Parathyroid adenoma (tissue), 2 donors: ENCODE data around the gene NDST1.

ENCODE experiments used
- H2AFZ ChIP-seq: fragments of 300-600 bp; sonication (generic); one replicate; pipeline ENCODE4 v1.7.0; 2017; ENCODE audit warnings: antibody characterized with exemption, mild to moderate bottlenecking
- H3K27ac ChIP-seq: fragments of 300-600 bp; sonication (generic); one replicate; pipeline ENCODE4 v1.7.0; 2017
- H3K27me3 ChIP-seq: fragments of 300-600 bp; sonication (generic); one replicate; pipeline ENCODE4 v1.7.0; 2017; ENCODE audit warnings: low read length; ENCODE audit not compliant: control insufficient read depth, insufficient read depth
- H3K36me3 ChIP-seq: fragments of 300-600 bp; sonication (generic); one replicate; pipeline ENCODE4 v1.7.0; 2017; ENCODE audit warnings: low read length; ENCODE audit not compliant: control insufficient read depth, insufficient read depth
- H3K4me1 ChIP-seq: fragments of 300-600 bp; sonication (generic); one replicate; pipeline ENCODE4 v1.7.0; 2017; ENCODE audit warnings: control low read depth
- H3K4me2 ChIP-seq: fragments of 300-600 bp; sonication (generic); one replicate; pipeline ENCODE4 v1.7.0; 2017; ENCODE audit warnings: low read length
- H3K4me3 ChIP-seq: fragments of 300-600 bp; sonication (generic); one replicate; pipeline ENCODE4 v1.7.0; 2017; ENCODE audit warnings: low read depth, low read length
- H3K79me2 ChIP-seq: fragments of 300-600 bp; sonication (generic); one replicate; pipeline ENCODE4 v1.7.0; 2017; ENCODE audit warnings: control low read depth
- H3K9ac ChIP-seq: fragments of 300-600 bp; sonication (generic); one replicate; pipeline ENCODE4 v1.7.0; 2017; ENCODE audit warnings: mild to moderate bottlenecking
- H3K9me3 ChIP-seq: fragments of 300-600 bp; sonication (generic); one replicate; pipeline ENCODE4 v1.7.0; 2017; ENCODE audit warnings: low read length; ENCODE audit not compliant: control insufficient read depth
- TF ChIP-seq, protein P1 (sequence below): fragments of 300-600 bp; sonication (generic); IDR thresholded peaks from one replicate; pipeline ENCODE4 v1.7.0; 2017; ENCODE audit warnings: antibody characterized with exemption, mild to moderate bottlenecking
- donor health status: primary hyperparathyroidism.

Gene NDST1

DNA sequence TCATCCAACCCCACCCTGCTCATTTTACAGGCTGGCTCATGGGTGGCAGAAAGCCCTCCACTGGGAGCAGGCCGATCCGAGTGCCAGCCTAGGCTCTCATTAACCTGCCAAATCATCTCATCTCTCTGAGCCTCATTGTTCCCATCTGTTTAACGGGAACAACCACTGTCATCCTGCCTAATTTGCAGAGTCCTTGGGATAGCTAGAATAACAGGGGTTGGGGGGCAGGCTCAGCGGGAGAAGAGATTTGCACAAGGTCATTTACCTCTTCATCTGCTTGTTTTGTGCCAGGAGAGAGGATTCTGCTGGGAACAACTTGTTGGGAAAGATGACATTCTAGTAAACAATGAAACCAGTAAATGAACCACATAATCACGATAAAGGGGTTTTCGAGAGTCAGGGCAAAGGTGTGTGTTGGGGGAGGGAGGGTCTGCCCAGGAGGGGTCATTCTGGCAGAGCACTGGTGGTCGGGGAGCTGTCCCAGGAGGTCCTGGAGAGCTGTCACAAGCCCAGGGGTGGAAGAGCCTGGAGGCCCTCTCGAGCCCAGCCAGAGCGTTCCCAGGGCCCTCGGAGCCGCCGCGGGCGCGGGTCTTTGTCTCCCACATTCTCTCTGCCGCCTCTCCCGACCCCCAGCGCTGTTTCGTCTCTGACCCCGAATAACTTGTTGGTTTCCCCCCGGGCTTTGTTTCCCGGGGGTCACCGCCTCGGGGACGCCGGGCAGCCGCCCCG, 22.8 kb upstream of the NDST1 start:
- TF ChIP-seq, protein P1, sequence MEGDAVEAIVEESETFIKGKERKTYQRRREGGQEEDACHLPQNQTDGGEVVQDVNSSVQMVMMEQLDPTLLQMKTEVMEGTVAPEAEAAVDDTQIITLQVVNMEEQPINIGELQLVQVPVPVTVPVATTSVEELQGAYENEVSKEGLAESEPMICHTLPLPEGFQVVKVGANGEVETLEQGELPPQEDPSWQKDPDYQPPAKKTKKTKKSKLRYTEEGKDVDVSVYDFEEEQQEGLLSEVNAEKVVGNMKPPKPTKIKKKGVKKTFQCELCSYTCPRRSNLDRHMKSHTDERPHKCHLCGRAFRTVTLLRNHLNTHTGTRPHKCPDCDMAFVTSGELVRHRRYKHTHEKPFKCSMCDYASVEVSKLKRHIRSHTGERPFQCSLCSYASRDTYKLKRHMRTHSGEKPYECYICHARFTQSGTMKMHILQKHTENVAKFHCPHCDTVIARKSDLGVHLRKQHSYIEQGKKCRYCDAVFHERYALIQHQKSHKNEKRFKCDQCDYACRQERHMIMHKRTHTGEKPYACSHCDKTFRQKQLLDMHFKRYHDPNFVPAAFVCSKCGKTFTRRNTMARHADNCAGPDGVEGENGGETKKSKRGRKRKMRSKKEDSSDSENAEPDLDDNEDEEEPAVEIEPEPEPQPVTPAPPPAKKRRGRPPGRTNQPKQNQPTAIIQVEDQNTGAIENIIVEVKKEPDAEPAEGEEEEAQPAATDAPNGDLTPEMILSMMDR = no peak
- Histone ChIP-seq H3K36me3 (no peaks in the 10 kb centered on the region), H3K9me3 (no peaks in the 10 kb centered on the region), H3K4me2 (peak overlapping the region; percentile 96), H3K79me2 (peaks cover 4% of the 10 kb centered on the region), H3K9ac (peak overlapping the region; percentile 71), H3K4me1 (peaks cover 17% of the 10 kb centered on the region), H3K27ac (peak overlapping the region; percentile 70), H3K27me3 (no peaks in the 10 kb centered on the region), H2AFZ (peak overlapping the region; percentile 85), H3K4me3 (peak overlapping the region; percentile 78)

DNA sequence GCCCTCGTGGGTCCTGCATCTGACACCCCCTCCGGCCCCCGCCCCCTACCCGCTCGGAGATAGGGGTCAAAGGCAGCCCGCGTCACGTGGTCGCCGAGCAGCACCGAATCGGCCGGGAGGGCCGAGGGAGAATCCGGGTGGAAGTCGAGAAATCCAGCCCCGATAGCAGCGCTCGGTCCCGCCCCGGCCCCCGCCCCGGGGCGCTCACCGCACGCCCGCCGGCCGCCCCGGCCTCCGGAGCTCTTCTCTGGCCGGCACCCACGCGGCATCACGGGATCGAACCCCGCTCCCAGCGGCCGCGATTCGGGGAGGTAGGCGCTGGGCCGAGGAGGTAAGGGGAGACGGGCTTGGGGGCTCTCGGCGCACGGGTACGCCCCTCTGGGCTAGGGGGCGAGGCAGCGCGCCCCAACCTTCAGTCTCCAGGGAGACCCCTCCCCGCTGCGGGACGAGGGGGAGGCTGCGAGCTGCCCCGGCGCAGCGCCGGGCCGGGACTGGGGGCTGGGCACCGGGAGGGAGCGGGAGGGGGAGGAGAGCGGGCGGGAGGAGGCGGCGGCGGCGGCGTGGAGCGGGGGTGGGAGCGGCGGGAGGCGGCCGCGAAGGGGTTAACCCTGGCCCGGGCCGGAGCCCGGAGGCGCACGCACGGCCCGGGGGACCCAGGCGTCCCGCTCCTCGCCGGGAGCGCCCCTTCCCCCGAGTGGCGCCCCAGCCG, 22.1 kb upstream of the NDST1 start:
- TF ChIP-seq, protein P1 = no peak
- Histone ChIP-seq H2AFZ (peak overlapping the region; percentile 85), H3K4me2 (peak overlapping the region; percentile 96), H3K4me1 (peaks cover 18% of the 10 kb centered on the region), H3K36me3 (no peaks in the 10 kb centered on the region), H3K27me3 (no peaks in the 10 kb centered on the region), H3K4me3 (peak overlapping the region; percentile 78), H3K79me2 (peaks cover 4% of the 10 kb centered on the region), H3K27ac (peak overlapping the region; percentile 70), H3K9me3 (no peaks in the 10 kb centered on the region), H3K9ac (peak overlapping the region; percentile 71)

DNA sequence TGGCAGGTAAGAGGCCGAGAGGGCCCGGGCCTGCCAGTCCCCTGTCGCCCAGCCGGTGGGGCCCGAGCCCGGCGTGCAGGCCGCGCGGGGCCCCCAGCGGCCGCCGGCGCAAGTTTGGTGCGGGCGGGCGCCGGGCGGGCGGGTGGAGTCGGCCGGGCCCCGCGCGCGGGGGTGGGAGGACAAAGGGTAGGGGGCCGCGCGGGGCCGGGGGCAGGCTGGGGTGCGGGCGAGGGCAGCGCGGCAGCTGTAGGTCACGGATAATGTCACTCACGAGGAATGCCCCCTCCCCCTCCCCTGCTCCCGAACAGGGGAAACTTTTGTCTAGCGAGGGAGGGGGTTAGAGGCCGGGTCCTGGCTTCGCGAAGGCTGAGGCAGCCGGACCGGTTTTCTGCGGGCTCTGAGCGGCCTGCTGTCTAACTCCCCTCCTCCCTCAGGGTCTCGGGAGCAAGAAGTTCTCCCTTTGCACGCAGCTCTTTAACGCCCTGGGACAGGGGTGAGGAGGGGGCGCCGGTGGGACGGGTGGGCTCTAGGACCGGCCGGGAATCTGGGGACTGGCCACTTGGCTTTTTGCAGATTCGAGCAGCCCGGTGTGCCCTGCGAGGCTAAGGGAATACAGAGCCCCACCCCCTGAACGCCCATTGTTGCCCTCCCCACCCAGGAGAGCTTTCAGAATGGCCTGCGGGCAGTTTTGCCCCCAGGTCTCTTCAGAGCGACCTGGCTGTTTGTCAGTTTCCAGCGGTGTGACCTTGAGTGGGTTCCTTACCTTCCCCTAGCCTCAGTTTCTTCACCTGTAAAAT, 21.3 kb upstream of the NDST1 start:
- TF ChIP-seq, protein P1 = no peak
- Histone ChIP-seq H2AFZ (peak overlapping the region; percentile 65), H3K4me3 (peak overlapping the region; percentile 78), H3K27me3 (no peaks in the 10 kb centered on the region), H3K9ac (no peak overlapping the region), H3K36me3 (no peaks in the 10 kb centered on the region), H3K79me2 (peaks cover 5% of the 10 kb centered on the region), H3K9me3 (no peaks in the 10 kb centered on the region), H3K4me1 (peaks cover 24% of the 10 kb centered on the region), H3K27ac (peak overlapping the region; percentile 8), H3K4me2 (peak overlapping the region; percentile 96)

DNA sequence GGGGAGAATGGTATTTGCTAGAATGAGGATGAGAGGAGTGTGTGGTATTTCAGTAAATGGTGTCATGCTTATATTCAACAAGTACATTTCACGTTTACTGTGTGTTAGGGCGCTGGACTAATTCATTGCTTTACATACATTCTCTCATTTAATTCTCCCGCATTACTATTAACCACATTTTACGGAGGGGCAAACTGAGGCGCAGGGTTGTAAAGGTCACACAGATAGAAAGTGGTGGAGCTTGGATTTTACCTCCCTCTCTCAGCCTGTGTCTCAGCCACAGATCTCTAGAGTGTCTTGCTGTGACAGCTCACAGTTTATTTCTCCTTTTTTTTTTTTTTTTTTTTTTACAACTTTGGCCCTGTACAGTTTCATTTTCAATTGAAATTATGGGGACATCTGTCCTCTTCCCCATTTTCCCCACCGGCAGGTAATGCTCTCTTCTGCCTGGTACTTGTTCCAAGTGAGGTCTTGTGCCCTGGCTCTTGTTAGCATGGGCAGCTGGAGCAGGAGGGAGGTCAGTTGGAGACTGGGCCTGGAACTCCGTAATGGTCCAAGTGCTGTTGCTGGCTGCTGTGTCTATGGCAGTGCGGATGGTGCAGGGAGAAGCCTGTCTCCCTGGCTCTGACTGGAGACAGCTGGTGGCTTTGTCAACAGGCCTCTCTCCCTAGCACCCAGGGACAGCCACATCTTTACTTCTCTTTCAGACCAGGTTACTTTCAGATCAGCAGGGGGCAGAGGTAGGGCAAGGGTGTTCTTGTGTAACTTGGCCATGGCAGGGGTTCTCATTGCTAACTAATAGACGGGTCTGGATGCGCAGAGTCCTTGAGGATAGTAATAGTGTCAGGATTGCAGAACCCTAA, 20.5 kb upstream of the NDST1 start:
- peak overlapping the region; percentile 80 for H3K4me2 ChIP-seq
- no peaks in the 10 kb centered on the region for H3K27me3 ChIP-seq
- H3K9ac ChIP-seq = no peak overlapping the region
- peak overlapping the region; percentile 78 for H3K4me3 ChIP-seq
- H3K9me3 ChIP-seq = no peaks in the 10 kb centered on the region
- TF ChIP-seq, protein P1 = peak; percentile 18
- no peaks in the 10 kb centered on the region for H3K36me3 ChIP-seq
- peak overlapping the region; percentile 8 for H3K27ac ChIP-seq
- H3K4me1 ChIP-seq = peaks cover 26% of the 10 kb centered on the region
- H3K79me2 ChIP-seq = peaks cover 5% of the 10 kb centered on the region
- H2AFZ ChIP-seq = no peak overlapping the region
